GM23338 (cell line): ENCODE measurements around the gene SP2. TPM values are rescaled to one million over a fixed set of nuclear protein-coding genes. Genes with fewer than 3 reads are reported as not detected.

Source experiments
- ATAC-seq: fragments of 200-7000 bp; cut with Tn5 transposase; 3 replicates; pipeline ENCODE4 v1.9.1; 2020
- DNase-seq: peaks from one replicate; pipeline ENCODE4 v3.0.0-alpha.2; 2015; ENCODE audit warnings: low spot score
- H2AFZ ChIP-seq: fragments of 200-600 bp; sonication (generic); 2 replicates; pipeline ENCODE4 v1.8.0; 2016; ENCODE audit warnings: antibody characterized with exemption, mild to moderate bottlenecking, moderate library complexity
- H3F3A ChIP-seq: fragments of 200-600 bp; sonication (generic); replicated peaks from 2 replicates; pipeline ENCODE4 v1.8.0; 2017; ENCODE audit warnings: antibody characterized with exemption, mixed run types, low read depth
- H3K27ac ChIP-seq: fragments of 200-600 bp; sonication (generic); 2 replicates; pipeline ENCODE4 v1.6.1; 2016; ENCODE audit warnings: low read depth
- H3K27me3 ChIP-seq: fragments of 200-600 bp; sonication (generic); 2 replicates; pipeline ENCODE4 v1.8.0; 2016; ENCODE audit warnings: mild to moderate bottlenecking, mixed run types, moderate library complexity; ENCODE audit not compliant: insufficient read depth
- H3K36me3 ChIP-seq: fragments of 200-600 bp; sonication (generic); 2 replicates; pipeline ENCODE4 v1.8.0; 2016; ENCODE audit warnings: mild to moderate bottlenecking; ENCODE audit not compliant: insufficient read depth
- H3K4me1 ChIP-seq: fragments of 200-600 bp; sonication (generic); 2 replicates; pipeline ENCODE4 v1.8.0; 2016; ENCODE audit warnings: mild to moderate bottlenecking, moderate library complexity; ENCODE audit not compliant: insufficient read depth
- H3K4me2 ChIP-seq: fragments of 200-600 bp; sonication (generic); 2 replicates; pipeline ENCODE4 v1.7.1; 2017; ENCODE audit warnings: mixed run types
- H3K4me3 ChIP-seq: fragments of 200-600 bp; sonication (generic); 2 replicates; pipeline ENCODE4 v1.6.1; 2016; ENCODE audit warnings: mixed run types
- H3K79me2 ChIP-seq: fragments of 200-600 bp; sonication (generic); replicated peaks from 2 replicates; pipeline ENCODE4 v1.8.0; 2017; ENCODE audit warnings: mild to moderate bottlenecking; ENCODE audit not compliant: insufficient read depth
- H3K9me2 ChIP-seq: fragments of 200-600 bp; sonication (generic); 2 replicates; pipeline ENCODE4 v1.8.0; 2017; ENCODE audit not compliant: insufficient read depth
- H4K20me1 ChIP-seq: fragments of 200-600 bp; sonication (generic); replicated peaks from 2 replicates; pipeline ENCODE4 v1.8.0; 2017; ENCODE audit warnings: mild to moderate bottlenecking; ENCODE audit not compliant: insufficient read depth
- H3K27ac Mint-ChIP-seq: 2 replicates; pipeline ENCODE4 v1.8.0; 2020; ENCODE audit warnings: inconsistent platforms, mild to moderate bottlenecking, moderate library complexity, mixed read lengths
- H3K27me3 Mint-ChIP-seq: 3 replicates; pipeline ENCODE4 v1.8.0; 2022; ENCODE audit warnings: low read depth, mild to moderate bottlenecking, moderate library complexity, mixed read lengths, inconsistent platforms; ENCODE audit not compliant: insufficient read depth, poor library complexity
- H3K36me3 Mint-ChIP-seq: 3 replicates; pipeline ENCODE4 v1.8.0; 2021; ENCODE audit warnings: low read depth, mild to moderate bottlenecking, inconsistent platforms, moderate library complexity, mixed read lengths
- H3K4me1 Mint-ChIP-seq: 3 replicates; pipeline ENCODE4 v1.8.0; 2020; ENCODE audit warnings: mild to moderate bottlenecking, inconsistent platforms, mixed read lengths
- H3K4me3 Mint-ChIP-seq: 3 replicates; pipeline ENCODE4 v1.8.0; 2021; ENCODE audit warnings: moderate library complexity, mild to moderate bottlenecking, inconsistent platforms, mixed read lengths
- H3K9me3 Mint-ChIP-seq: 3 replicates; pipeline ENCODE4 v1.8.0; 2020; ENCODE audit warnings: moderate library complexity, mild to moderate bottlenecking, inconsistent platforms, mixed read lengths
- CREB1 ChIP-seq: fragments of 250-450 bp; sonication (Bioruptor Pico); IDR thresholded peaks from 2 replicates; pipeline ENCODE4 v1.5.0; 2020; ENCODE audit warnings: low read depth, mild to moderate bottlenecking, moderate library complexity
- EZH2 ChIP-seq: fragments of 200-600 bp; sonication (generic); IDR thresholded peaks from one replicate; pipeline ENCODE4 v1.8.0; 2017; ENCODE audit warnings: antibody characterized with exemption, mild to moderate bottlenecking, low read depth; ENCODE audit not compliant: unreplicated experiment
- EZH2phosphoT487 ChIP-seq: fragments of 200-600 bp; sonication (generic); IDR thresholded peaks from one replicate; pipeline ENCODE4 v1.8.1; 2018; ENCODE audit warnings: antibody characterized with exemption; ENCODE audit not compliant: unreplicated experiment
- JUNB ChIP-seq: IDR thresholded peaks from one replicate; pipeline ENCODE4 v1.6.1; 2016; ENCODE audit warnings: antibody characterized with exemption; ENCODE audit not compliant: unreplicated experiment
- NANOG ChIP-seq: IDR thresholded peaks from 2 replicates; pipeline ENCODE4 v1.6.1; 2016; ENCODE audit warnings: antibody characterized with exemption, borderline replicate concordance
- POLR2AphosphoS5 ChIP-seq: IDR thresholded peaks from 2 replicates; pipeline ENCODE4 v1.6.1; 2016; ENCODE audit warnings: antibody characterized with exemption, low read depth
- ZNF114 ChIP-seq: fragments of 250-450 bp; sonication (Bioruptor Pico); IDR thresholded peaks from 2 replicates; pipeline ENCODE4 v1.5.0; 2020; ENCODE audit warnings: mild to moderate bottlenecking, moderate library complexity
- polyA plus RNA-seq: library from polyadenylated mRNA; unstranded; fragments of >200 nt; fragmentation: Nextera tagmentation; extraction: Ambion mirVana; gene quantifications from 2 replicates; pipeline ENCODE4 v1.2.1, GENCODE V29; 2016
- total RNA-seq: library from RNA; depleted of rRNA; stranded (reverse); fragments of >200 nt; shearing (Covaris generic); gene quantifications from 2 replicates; pipeline ENCODE4 v1.2.3, GENCODE V29; 2014
- TF ChIP-seq, protein P1 (sequence below), 2 experiments: fragments of 200-600 bp in 1 of 2; sonication (generic) in 1 of 2; conservative IDR thresholded peaks; 2 replicates each; pipeline versions ENCODE4 v1.5.1 to v1.6.1; 2016 to 2017; ENCODE audit warnings: antibody characterized with exemption in 2 of 2, low read depth in 2 of 2, mild to moderate bottlenecking in 2 of 2, moderate library complexity in 1 of 2
- TF ChIP-seq, protein P2 (sequence below): fragments of 250-450 bp; sonication (Bioruptor Pico); IDR thresholded peaks from 2 replicates; pipeline ENCODE4 v1.5.0; 2020; ENCODE audit warnings: mild to moderate bottlenecking, moderate library complexity
- TF ChIP-seq, protein P3 (sequence below): IDR thresholded peaks from 2 replicates; pipeline ENCODE4 v1.6.1; 2016; ENCODE audit warnings: antibody characterized with exemption
- TF ChIP-seq, protein P4 (sequence below): IDR thresholded peaks from one replicate; pipeline ENCODE4 v1.6.1; 2018; ENCODE audit warnings: antibody characterized with exemption; ENCODE audit not compliant: unreplicated experiment

The SP2 gene
- total and polyA plus RNA-seq, 2 experiments from 2014 or later: 6.0 to 12.9 TPM

DNA sequence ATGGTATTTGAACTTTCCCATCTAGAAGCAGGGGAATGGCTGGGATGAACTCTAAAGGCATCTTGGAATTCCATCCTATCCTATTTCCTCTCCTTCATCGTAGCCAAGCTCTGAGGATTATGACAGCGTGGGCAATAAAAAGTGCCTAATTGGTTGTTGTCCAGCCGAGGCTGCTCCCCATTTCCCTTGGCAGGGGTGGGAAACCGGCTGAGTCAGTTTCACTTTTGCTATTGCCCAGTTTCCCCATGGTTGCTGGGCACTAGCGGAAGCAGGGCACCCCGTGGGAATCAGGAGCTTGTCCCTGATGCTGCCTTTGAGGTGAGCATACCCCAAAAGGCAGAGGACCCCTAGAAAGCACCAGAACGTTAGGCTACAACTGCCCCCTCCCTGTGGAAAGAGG lies 13.8 kb upstream of the SP2 start:
- no peaks in the 10 kb centered on the region for H3K36me3 ChIP-seq
- H3K27ac Mint-ChIP-seq: no peak overlapping the region
- H3K4me1 ChIP-seq: peaks cover 23% of the 10 kb centered on the region
- H3K4me3 ChIP-seq: no peak overlapping the region
- H2AFZ ChIP-seq: no peak overlapping the region
- no peak overlapping the region for H3K4me3 Mint-ChIP-seq
- H3K27me3 Mint-ChIP-seq: peaks cover 20% of the 10 kb centered on the region
- no peak for DNase-seq
- H3K27me3 ChIP-seq: no peaks in the 10 kb centered on the region
- no peaks in the 10 kb centered on the region for H3K79me2 ChIP-seq
- no peaks in the 10 kb centered on the region for H3K9me2 ChIP-seq
- ATAC-seq: no peak
- H3K27ac ChIP-seq: no peak overlapping the region
- no peak overlapping the region for H3K4me2 ChIP-seq
- TF ChIP-seq, protein P1, sequence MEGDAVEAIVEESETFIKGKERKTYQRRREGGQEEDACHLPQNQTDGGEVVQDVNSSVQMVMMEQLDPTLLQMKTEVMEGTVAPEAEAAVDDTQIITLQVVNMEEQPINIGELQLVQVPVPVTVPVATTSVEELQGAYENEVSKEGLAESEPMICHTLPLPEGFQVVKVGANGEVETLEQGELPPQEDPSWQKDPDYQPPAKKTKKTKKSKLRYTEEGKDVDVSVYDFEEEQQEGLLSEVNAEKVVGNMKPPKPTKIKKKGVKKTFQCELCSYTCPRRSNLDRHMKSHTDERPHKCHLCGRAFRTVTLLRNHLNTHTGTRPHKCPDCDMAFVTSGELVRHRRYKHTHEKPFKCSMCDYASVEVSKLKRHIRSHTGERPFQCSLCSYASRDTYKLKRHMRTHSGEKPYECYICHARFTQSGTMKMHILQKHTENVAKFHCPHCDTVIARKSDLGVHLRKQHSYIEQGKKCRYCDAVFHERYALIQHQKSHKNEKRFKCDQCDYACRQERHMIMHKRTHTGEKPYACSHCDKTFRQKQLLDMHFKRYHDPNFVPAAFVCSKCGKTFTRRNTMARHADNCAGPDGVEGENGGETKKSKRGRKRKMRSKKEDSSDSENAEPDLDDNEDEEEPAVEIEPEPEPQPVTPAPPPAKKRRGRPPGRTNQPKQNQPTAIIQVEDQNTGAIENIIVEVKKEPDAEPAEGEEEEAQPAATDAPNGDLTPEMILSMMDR (conservative IDR thresholded peaks at IDR 0.05; ENCODE audit: low read depth in 2 of 2): no peak
- TF ChIP-seq, protein P2, sequence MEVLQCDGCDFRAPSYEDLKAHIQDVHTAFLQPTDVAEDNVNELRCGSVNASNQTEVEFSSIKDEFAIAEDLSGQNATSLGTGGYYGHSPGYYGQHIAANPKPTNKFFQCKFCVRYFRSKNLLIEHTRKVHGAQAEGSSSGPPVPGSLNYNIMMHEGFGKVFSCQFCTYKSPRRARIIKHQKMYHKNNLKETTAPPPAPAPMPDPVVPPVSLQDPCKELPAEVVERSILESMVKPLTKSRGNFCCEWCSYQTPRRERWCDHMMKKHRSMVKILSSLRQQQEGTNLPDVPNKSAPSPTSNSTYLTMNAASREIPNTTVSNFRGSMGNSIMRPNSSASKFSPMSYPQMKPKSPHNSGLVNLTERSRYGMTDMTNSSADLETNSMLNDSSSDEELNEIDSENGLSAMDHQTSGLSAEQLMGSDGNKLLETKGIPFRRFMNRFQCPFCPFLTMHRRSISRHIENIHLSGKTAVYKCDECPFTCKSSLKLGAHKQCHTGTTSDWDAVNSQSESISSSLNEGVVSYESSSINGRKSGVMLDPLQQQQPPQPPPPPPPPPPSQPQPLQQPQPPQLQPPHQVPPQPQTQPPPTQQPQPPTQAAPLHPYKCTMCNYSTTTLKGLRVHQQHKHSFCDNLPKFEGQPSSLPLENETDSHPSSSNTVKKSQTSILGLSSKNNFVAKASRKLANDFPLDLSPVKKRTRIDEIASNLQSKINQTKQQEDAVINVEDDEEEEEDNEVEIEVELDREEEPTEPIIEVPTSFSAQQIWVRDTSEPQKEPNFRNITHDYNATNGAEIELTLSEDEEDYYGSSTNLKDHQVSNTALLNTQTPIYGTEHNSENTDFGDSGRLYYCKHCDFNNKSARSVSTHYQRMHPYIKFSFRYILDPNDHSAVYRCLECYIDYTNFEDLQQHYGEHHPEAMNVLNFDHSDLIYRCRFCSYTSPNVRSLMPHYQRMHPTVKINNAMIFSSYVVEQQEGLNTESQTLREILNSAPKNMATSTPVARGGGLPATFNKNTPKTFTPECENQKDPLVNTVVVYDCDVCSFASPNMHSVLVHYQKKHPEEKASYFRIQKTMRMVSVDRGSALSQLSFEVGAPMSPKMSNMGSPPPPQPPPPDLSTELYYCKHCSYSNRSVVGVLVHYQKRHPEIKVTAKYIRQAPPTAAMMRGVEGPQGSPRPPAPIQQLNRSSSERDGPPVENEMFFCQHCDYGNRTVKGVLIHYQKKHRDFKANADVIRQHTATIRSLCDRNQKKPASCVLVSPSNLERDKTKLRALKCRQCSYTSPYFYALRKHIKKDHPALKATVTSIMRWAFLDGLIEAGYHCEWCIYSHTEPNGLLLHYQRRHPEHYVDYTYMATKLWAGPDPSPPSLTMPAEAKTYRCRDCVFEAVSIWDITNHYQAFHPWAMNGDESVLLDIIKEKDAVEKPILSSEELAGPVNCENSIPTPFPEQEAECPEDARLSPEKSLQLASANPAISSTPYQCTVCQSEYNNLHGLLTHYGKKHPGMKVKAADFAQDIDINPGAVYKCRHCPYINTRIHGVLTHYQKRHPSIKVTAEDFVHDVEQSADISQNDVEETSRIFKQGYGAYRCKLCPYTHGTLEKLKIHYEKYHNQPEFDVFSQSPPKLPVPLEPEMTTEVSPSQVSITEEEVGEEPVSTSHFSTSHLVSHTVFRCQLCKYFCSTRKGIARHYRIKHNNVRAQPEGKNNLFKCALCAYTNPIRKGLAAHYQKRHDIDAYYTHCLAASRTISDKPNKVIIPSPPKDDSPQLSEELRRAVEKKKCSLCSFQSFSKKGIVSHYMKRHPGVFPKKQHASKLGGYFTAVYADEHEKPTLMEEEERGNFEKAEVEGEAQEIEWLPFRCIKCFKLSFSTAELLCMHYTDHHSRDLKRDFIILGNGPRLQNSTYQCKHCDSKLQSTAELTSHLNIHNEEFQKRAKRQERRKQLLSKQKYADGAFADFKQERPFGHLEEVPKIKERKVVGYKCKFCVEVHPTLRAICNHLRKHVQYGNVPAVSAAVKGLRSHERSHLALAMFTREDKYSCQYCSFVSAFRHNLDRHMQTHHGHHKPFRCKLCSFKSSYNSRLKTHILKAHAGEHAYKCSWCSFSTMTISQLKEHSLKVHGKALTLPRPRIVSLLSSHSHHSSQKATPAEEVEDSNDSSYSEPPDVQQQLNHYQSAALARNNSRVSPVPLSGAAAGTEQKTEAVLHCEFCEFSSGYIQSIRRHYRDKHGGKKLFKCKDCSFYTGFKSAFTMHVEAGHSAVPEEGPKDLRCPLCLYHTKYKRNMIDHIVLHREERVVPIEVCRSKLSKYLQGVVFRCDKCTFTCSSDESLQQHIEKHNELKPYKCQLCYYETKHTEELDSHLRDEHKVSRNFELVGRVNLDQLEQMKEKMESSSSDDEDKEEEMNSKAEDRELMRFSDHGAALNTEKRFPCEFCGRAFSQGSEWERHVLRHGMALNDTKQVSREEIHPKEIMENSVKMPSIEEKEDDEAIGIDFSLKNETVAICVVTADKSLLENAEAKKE: no peak
- TF ChIP-seq EZH2 (no peak), EZH2phosphoT487 (no peak), CREB1 (CRISPR knock-in tag) (no peak), POLR2AphosphoS5 (no peak), NANOG (no peak), JUNB (no peak), ZNF114 (CRISPR knock-in tag) (no peak)
- TF ChIP-seq, protein P3, sequence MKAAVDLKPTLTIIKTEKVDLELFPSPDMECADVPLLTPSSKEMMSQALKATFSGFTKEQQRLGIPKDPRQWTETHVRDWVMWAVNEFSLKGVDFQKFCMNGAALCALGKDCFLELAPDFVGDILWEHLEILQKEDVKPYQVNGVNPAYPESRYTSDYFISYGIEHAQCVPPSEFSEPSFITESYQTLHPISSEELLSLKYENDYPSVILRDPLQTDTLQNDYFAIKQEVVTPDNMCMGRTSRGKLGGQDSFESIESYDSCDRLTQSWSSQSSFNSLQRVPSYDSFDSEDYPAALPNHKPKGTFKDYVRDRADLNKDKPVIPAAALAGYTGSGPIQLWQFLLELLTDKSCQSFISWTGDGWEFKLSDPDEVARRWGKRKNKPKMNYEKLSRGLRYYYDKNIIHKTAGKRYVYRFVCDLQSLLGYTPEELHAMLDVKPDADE: no peak
- TF ChIP-seq, protein P4, sequence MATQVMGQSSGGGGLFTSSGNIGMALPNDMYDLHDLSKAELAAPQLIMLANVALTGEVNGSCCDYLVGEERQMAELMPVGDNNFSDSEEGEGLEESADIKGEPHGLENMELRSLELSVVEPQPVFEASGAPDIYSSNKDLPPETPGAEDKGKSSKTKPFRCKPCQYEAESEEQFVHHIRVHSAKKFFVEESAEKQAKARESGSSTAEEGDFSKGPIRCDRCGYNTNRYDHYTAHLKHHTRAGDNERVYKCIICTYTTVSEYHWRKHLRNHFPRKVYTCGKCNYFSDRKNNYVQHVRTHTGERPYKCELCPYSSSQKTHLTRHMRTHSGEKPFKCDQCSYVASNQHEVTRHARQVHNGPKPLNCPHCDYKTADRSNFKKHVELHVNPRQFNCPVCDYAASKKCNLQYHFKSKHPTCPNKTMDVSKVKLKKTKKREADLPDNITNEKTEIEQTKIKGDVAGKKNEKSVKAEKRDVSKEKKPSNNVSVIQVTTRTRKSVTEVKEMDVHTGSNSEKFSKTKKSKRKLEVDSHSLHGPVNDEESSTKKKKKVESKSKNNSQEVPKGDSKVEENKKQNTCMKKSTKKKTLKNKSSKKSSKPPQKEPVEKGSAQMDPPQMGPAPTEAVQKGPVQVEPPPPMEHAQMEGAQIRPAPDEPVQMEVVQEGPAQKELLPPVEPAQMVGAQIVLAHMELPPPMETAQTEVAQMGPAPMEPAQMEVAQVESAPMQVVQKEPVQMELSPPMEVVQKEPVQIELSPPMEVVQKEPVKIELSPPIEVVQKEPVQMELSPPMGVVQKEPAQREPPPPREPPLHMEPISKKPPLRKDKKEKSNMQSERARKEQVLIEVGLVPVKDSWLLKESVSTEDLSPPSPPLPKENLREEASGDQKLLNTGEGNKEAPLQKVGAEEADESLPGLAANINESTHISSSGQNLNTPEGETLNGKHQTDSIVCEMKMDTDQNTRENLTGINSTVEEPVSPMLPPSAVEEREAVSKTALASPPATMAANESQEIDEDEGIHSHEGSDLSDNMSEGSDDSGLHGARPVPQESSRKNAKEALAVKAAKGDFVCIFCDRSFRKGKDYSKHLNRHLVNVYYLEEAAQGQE: no peak
- peaks cover 40% of the 10 kb centered on the region for H3K4me1 Mint-ChIP-seq
- no peaks in the 10 kb centered on the region for H3K9me3 Mint-ChIP-seq
- no peaks in the 10 kb centered on the region for H4K20me1 ChIP-seq
- no peaks in the 10 kb centered on the region for H3K36me3 Mint-ChIP-seq
- 0 out of 2 replicates have a peak, but pooled peaks cover 4% of the 10 kb centered on the region for H3F3A ChIP-seq
